Brain microvascular endothelial cell (primary cell): ENCODE measurements around the gene PROC.

Experiments used
- DNase-seq: peaks from one replicate; pipeline ENCODE4 v3.0.0-alpha.2; 2020
- H3K27ac ChIP-seq: fragments of 250-450 bp; sonication (Bioruptor Pico); 2 replicates; pipeline ENCODE4 v1.5.1; 2020; ENCODE audit warnings: mild to moderate bottlenecking, moderate library complexity
- H3K27me3 ChIP-seq: fragments of 250-450 bp; sonication (Bioruptor Pico); replicated peaks from 2 replicates; pipeline ENCODE4 v1.5.1; 2020; ENCODE audit warnings: mild to moderate bottlenecking
- H3K36me3 ChIP-seq: fragments of 250-450 bp; sonication (Bioruptor Pico); replicated peaks from 2 replicates; pipeline ENCODE4 v1.5.1; 2020; ENCODE audit warnings: mild to moderate bottlenecking
- H3K4me3 ChIP-seq: 2 replicates; pipeline ENCODE4 v1.5.1; 2011; ENCODE audit warnings: low read depth, mild to moderate bottlenecking, control low read depth, low read length, moderate library complexity
- CTCF ChIP-seq: IDR thresholded peaks from 2 replicates; pipeline ENCODE4 v1.5.1; 2011; ENCODE audit warnings: low read depth, mild to moderate bottlenecking, moderate library complexity, low read length, control low read depth, inconsistent platforms; ENCODE audit errors: missing control alignments
- in situ Hi-C: cut with HindIII; loops from 2 replicates; pipeline ENCODE4 v1.10.0; 2017; ENCODE audit warnings: low sequenced_read_pairs, low pct_ligation_motif_present

PROC gene

GRCh38 chr2:127392133-127392827 is 25.9 kb upstream of the PROC start:
- in situ Hi-C loops, result no loop called here
- no peak for TF ChIP-seq CTCF
- Histone ChIP-seq H3K36me3 (no peaks in the 10 kb centered on the region), H3K27me3 (no peaks in the 10 kb centered on the region), H3K4me3 (no peak overlapping the region), H3K27ac (no peak overlapping the region)
- no peak for DNase-seq

DNA sequence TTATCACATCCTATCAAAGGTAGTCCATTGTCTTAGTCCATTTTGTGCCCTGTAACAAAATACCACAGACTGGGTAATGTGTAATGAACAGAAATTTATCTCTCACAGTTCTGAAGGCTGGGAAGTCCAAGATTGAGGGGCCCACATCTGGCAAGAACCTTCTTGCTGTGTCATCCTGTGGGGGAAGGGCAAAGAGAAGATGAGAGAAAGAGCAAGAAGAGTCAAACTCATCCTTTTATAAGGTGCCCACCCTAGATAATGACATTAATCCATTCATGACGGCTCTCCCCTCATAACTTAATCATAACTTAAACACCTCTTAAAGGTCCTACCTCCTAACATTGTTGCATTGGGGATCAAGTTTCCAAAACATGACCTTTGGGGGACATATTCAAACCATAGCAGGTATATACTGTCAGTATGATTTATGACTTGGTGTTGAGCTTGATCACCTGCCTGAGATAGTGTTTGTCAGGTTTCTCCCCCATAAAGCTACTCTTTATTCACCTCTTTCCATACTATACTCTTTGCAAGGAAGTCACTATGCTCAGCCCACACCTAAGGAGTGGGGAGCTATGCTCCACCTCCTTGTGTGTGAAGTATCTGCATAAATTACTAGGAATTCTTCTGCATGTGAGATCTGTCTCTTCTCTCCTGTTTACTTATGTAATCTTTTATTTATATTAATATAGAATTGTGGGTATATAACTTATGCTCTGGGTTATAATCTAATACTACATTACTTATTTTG is 25.2 kb upstream of the PROC start:
- in situ Hi-C loops, result no loop called here
- DNase-seq, result no peak
- Histone ChIP-seq H3K4me3 (no peak overlapping the region), H3K27me3 (no peaks in the 10 kb centered on the region), H3K27ac (no peak overlapping the region), H3K36me3 (no peaks in the 10 kb centered on the region)
- no peak for TF ChIP-seq CTCF

GRCh38 chr2:127394492-127394891 is 23.7 kb upstream of the PROC start:
- Histone ChIP-seq H3K27me3 (no peaks in the 10 kb centered on the region), H3K4me3 (no peak overlapping the region), H3K27ac (no peak overlapping the region), H3K36me3 (no peaks in the 10 kb centered on the region)
- TF ChIP-seq CTCF, result no peak
- DNase-seq, result no peak
- in situ Hi-C loops, result no loop called here

GRCh38 chr2:127397568-127398238 is 20.5 kb upstream of the PROC start:
- H3K36me3 ChIP-seq, result no peaks in the 10 kb centered on the region
- H3K4me3 ChIP-seq, result no peak overlapping the region
- no peaks in the 10 kb centered on the region for H3K27me3 ChIP-seq
- TF ChIP-seq CTCF, result no peak
- H3K27ac ChIP-seq, result no peak overlapping the region
- no peak for DNase-seq
- in situ Hi-C loops, result no loop called here

GRCh38 chr2:127398239-127398590 is 20.0 kb upstream of the PROC start:
- no peaks in the 10 kb centered on the region for H3K36me3 ChIP-seq
- in situ Hi-C loops, result no loop called here
- DNase-seq, result peak; percentile 96
- TF ChIP-seq CTCF, result no peak
- no peak overlapping the region for H3K4me3 ChIP-seq
- H3K27ac ChIP-seq, result peak overlapping the region; percentile 7
- H3K27me3 ChIP-seq, result no peaks in the 10 kb centered on the region
